GM12878 (cell line): ENCODE measurements around the gene MYO1D. TPM values are rescaled to one million over a fixed set of nuclear protein-coding genes. Genes with fewer than 3 reads are reported as not detected.
A peak's percentile ranks its signal among the peaks of the same experiment; 100 is the strongest.

Experiments used
- CHD1 ChIP-seq: IDR thresholded peaks from 2 replicates; pipeline ENCODE4 v1.6.1; 2012; ENCODE audit warnings: low read depth, low read length, improper control_type of control experiment
- DPF2 ChIP-seq: fragments of 450-650 bp; IDR thresholded peaks from 2 replicates; pipeline ENCODE4 v1.6.1; 2017; ENCODE audit warnings: mild to moderate bottlenecking
- E2F8 ChIP-seq: fragments of 450-650 bp; IDR thresholded peaks from 2 replicates; pipeline ENCODE4 v1.6.1; 2018; ENCODE audit warnings: mild to moderate bottlenecking, low read depth, moderate library complexity; ENCODE audit not compliant: partially characterized antibody
- E4F1 ChIP-seq: fragments of 450-650 bp; IDR thresholded peaks from 2 replicates; pipeline ENCODE4 v1.6.1; 2018; ENCODE audit warnings: borderline replicate concordance, mild to moderate bottlenecking; ENCODE audit not compliant: partially characterized antibody
- EZH2 ChIP-seq: IDR thresholded peaks from 2 replicates; pipeline ENCODE4 v1.6.1; 2012; ENCODE audit warnings: low read depth, mild to moderate bottlenecking, control low read depth, inconsistent platforms, low read length, borderline replicate concordance; ENCODE audit not compliant: control insufficient read depth
- GATAD2B ChIP-seq: fragments of 450-650 bp; conservative IDR thresholded peaks from 2 replicates; pipeline ENCODE4 v1.6.1; 2017; ENCODE audit warnings: low read depth, mild to moderate bottlenecking, moderate library complexity
- HDAC6 ChIP-seq: fragments of 200-600 bp; sonication (generic); IDR thresholded peaks from one replicate; pipeline ENCODE4 v1.8.0; 2017; ENCODE audit warnings: antibody characterized with exemption; ENCODE audit not compliant: unreplicated experiment
- IKZF2 ChIP-seq, 2 experiments: fragments of 450-650 bp; IDR thresholded peaks; 2 replicates each; pipeline ENCODE4 v1.6.1; 2017; ENCODE audit warnings: mild to moderate bottlenecking in 2 of 2, moderate library complexity in 2 of 2
- IRF3 ChIP-seq: fragments of 450-650 bp; IDR thresholded peaks from 2 replicates; pipeline ENCODE4 v1.6.1; 2014; ENCODE audit warnings: mild to moderate bottlenecking
- JUNB ChIP-seq: IDR thresholded peaks from 2 replicates; pipeline ENCODE4 v1.6.1; 2016; ENCODE audit warnings: antibody characterized with exemption, mild to moderate bottlenecking
- MLLT1 ChIP-seq: fragments of 450-650 bp; IDR thresholded peaks from 2 replicates; pipeline ENCODE4 v1.6.1; 2016; ENCODE audit warnings: mild to moderate bottlenecking
- SREBF1 ChIP-seq: IDR thresholded peaks from 2 replicates; pipeline ENCODE4 v1.6.1; 2012; ENCODE audit warnings: mild to moderate bottlenecking, low read length
- STAT1 ChIP-seq: fragments of 450-650 bp; conservative IDR thresholded peaks from 2 replicates; pipeline ENCODE4 v1.6.1; 2014; ENCODE audit warnings: antibody characterized with exemption, mild to moderate bottlenecking
- SUZ12 ChIP-seq: fragments of 200-600 bp; sonication (generic); IDR thresholded peaks from one replicate; pipeline ENCODE4 v1.6.1; 2018; ENCODE audit warnings: antibody characterized with exemption, mild to moderate bottlenecking; ENCODE audit not compliant: unreplicated experiment
- ZNF207 ChIP-seq: fragments of 450-650 bp; IDR thresholded peaks from 2 replicates; pipeline ENCODE4 v1.6.1; 2014; ENCODE audit warnings: antibody characterized with exemption, mild to moderate bottlenecking, borderline replicate concordance
- ZNF274 ChIP-seq: IDR thresholded peaks from one replicate; pipeline ENCODE4 v1.8.0; 2011; ENCODE audit not compliant: insufficient read length, insufficient read depth
- polyA plus RNA-seq, 11 experiments: library from polyadenylated mRNA; depleted of rRNA in 4 of 11; unstranded in 6 of 11; stranded (reverse) in 5 of 11; fragments of >200 nt; fragmentation: Nextera tagmentation in 4 of 11; fragmentation: Illumina TruSeq in 1 of 11; extraction: Ambion mirVana in 4 of 11; extraction: Trizol in 1 of 11; gene quantifications; 1 replicate in 1 of 11; 2 replicates in 10 of 11; pipeline versions ENCODE4 v1.2.1 to v1.2.3, GENCODE V29; 2011 to 2016; ENCODE audit warnings: inconsistent platforms in 2 of 11, missing spikeins in 2 of 11, low read depth in 1 of 11
- total RNA-seq, 4 experiments: library from RNA; depleted of rRNA in 3 of 4; stranded (reverse); fragments of >200 nt in 3 of 4; fragmentation: Illumina TruSeq in 1 of 4; extraction: Trizol in 1 of 4; gene quantifications; 2 replicates each; pipeline versions ENCODE4 v1.2.1 to v1.2.3, GENCODE V29; 2013 to 2021
- TF ChIP-seq, protein P1 (sequence below): IDR thresholded peaks from 2 replicates; pipeline ENCODE4 v1.6.1; 2012; ENCODE audit warnings: mild to moderate bottlenecking, low read depth, low read length

The MYO1D gene
- total and polyA plus RNA-seq, 10 of the 15 experiments (the other 5 are each of a cell fraction or from before 2014, with no cell fraction given) = 1.8 to 37.7 (median 25.4) TPM

GRCh38 chr17:32569171-32570080 is 307.5 kb downstream of the MYO1D start (continued):
- TF ChIP-seq, protein P1, sequence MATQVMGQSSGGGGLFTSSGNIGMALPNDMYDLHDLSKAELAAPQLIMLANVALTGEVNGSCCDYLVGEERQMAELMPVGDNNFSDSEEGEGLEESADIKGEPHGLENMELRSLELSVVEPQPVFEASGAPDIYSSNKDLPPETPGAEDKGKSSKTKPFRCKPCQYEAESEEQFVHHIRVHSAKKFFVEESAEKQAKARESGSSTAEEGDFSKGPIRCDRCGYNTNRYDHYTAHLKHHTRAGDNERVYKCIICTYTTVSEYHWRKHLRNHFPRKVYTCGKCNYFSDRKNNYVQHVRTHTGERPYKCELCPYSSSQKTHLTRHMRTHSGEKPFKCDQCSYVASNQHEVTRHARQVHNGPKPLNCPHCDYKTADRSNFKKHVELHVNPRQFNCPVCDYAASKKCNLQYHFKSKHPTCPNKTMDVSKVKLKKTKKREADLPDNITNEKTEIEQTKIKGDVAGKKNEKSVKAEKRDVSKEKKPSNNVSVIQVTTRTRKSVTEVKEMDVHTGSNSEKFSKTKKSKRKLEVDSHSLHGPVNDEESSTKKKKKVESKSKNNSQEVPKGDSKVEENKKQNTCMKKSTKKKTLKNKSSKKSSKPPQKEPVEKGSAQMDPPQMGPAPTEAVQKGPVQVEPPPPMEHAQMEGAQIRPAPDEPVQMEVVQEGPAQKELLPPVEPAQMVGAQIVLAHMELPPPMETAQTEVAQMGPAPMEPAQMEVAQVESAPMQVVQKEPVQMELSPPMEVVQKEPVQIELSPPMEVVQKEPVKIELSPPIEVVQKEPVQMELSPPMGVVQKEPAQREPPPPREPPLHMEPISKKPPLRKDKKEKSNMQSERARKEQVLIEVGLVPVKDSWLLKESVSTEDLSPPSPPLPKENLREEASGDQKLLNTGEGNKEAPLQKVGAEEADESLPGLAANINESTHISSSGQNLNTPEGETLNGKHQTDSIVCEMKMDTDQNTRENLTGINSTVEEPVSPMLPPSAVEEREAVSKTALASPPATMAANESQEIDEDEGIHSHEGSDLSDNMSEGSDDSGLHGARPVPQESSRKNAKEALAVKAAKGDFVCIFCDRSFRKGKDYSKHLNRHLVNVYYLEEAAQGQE = no peak
- no peak for TF ChIP-seq SREBF1
- TF ChIP-seq E2F8 = no peak
- no peak for TF ChIP-seq STAT1
- TF ChIP-seq ZNF207 = no peak
- TF ChIP-seq IRF3 = no peak
- TF ChIP-seq EZH2 = no peak
- no peak; the same call in 1 of the 2 replicates for TF ChIP-seq JUNB
- no peak for TF ChIP-seq E4F1
- no peak for TF ChIP-seq CHD1
- no peak for TF ChIP-seq HDAC6
- TF ChIP-seq SUZ12 = no peak
- TF ChIP-seq GATAD2B = peak; percentile 92
- peak; percentile 50; the same call in 1 of the 2 replicates for TF ChIP-seq DPF2
- TF ChIP-seq ZNF274 = no peak
- peak; percentile 92 to 93 for TF ChIP-seq IKZF2 (IDR thresholded peaks at IDR 0.05)
- peak; percentile 33; the same call in 1 of the 2 replicates for TF ChIP-seq MLLT1
